HG03439 (cell line): ENCODE measurements around the gene ULK4.
A peak's percentile ranks its signal among the peaks of the same experiment; 100 is the strongest.
"Not testable (repeated sequence)": the region's sequence is repeated elsewhere in the genome, so short reads cannot be mapped to it uniquely, and the experiment has no call there.

Experiments
- ATAC-seq: cut with Tn5 transposase; IDR thresholded peaks from one replicate; pipeline ENCODE4 v1.9.1; 2021; ENCODE audit warnings: mild to moderate bottlenecking, moderate library complexity; ENCODE audit not compliant: unreplicated experiment

The ULK4 gene

DNA sequence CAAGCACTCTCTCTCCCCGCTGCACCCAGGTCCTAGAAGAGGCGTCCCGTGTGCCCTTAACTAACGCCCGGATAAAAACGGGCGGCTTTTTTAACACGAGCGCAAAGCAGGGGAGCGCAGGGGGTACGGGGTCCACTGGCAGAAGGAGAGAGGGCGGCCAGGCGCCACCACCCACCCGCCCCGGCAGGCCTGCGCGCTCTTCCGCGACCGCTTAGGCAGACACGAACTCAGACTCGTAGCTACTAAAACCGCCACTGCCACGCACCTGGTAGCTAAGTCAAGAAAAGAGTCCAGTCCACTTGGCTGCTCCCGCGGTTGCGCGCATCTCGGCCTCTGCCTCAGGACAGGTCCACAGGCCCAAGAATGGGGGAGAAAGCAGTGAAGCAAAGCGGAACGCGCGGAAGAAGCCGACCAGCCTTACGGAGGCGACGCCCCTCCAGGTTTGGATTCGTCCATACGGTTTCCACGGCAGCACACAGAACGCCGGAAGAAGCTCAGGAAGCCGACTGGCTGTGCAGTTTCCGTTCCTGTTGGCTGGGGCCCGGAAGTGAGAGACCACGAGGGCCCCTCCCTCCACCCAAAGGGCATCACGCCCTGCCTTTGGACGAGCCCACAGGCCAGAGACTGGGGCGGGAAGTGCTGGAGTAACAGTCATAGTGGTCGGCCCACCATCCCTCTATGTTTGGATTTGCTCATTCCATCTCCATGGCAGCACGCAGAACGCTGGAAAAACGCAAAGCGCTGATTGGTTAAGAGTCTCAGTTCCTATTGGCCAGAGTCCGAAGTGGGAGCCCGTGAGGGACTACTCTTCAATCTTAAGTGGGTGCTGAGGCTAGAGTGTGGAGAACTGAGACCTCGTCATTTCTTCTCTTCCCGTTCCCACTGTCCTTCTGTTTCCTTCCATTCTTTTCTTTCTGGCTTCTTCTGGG lies at the start of gene ULK4:
Gene ULK4 (minus strand): TSS at position 353 of the 929 bp plus-strand sequence. CDS start 7,344 bp downstream, outside the sequence.
- peak; percentile 94 for ATAC-seq

DNA sequence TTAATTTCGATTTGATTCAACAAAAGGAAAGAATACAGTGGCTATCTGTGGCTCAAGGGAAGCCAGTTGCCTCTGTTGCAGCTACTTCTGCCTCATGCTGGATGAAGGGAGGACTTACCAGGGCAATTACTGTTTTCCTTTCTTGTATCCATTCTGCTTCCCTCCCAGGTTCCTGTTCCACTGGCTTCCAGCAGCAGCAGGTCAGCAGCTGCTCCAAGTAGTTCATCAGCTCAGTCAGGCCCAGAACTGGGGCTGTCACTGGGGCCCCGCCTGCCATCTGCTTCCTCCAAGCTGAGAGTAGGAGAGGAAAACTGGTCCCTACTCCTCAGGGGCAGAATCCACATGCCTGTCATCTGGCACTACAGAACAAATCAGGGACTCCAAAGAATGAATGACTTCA lies 48.6 kb upstream of the ULK4 start:
- ATAC-seq: no peak

GRCh38 chr3:42009456-42009855 lies 47.6 kb upstream of the ULK4 start:
- no peak for ATAC-seq

GRCh38 chr3:42007785-42008184 lies 45.9 kb upstream of the ULK4 start:
- no peak for ATAC-seq

- no peak for ATAC-seq
These were observed 43.5 kb upstream of the ULK4 start for GRCh38 chr3:42005401-42005800.

GRCh38 chr3:42002790-42003189 lies 40.9 kb upstream of the ULK4 start:
- ATAC-seq: no peak

- ATAC-seq: no peak
These were observed 39.9 kb upstream of the ULK4 start for GRCh38 chr3:42001777-42002176.

- no peak for ATAC-seq
These were observed 38.0 kb upstream of the ULK4 start for GRCh38 chr3:41999909-42000308.

DNA sequence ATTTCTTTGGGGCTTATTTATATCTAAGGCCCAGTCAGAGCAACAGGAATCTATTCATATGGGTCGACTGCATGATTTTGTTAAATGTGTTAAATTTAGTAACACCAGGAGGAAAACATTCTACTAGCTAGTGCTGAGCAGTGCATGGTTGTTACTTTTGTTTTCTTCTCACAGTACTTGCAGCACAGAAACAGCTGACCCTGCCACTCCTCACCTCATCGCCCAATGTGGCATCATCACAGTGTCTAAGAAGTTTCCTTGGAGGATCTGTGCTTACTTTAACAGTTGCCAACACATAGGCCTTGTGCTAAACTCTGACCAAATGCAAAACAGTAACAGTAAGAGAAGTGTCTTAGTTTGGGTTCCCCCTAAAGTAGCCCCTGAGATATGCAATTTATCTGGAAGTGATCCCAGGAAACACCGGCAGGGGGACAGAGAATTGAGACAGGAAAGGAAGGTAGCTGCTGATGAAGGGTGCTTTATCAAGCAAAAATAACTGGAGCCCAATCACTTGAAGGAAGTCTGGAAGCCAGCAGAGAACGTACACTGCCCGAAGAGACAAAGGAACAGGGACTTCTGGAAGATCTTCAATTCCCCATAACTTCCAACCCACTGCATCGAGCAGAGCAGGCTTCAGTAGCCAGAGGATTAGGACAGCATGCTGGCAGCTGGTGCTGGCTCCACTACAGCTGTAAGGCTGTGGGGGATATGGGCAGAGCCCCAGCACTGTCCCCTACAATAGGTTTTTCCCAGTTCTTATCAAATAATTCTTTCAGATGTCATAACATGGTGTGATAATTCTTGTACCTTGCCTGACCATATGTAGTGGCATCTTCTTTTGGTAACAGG lies 36.0 kb upstream of the ULK4 start:
- no peak for ATAC-seq

DNA sequence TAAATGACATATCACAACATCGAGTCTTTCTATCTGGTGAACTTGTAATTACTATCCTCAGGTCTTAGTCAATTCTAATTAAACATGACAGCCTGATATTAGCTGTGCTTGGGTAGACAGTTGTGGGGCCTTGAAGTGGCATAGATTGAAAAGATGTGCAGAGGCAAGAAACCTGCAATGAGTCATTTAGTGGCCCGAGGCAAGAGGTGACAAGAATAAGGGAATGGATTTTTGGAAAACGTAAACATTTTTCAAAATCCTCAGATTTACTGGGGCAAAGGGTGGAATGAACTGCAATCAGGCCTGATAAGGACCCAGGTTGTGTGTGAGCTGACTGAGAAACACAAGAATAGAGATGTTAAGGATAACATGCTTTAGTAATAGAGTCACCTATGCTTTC lies 29.5 kb upstream of the ULK4 start:
- ATAC-seq: no peak

- ATAC-seq: no peak
These were observed 27.6 kb upstream of the ULK4 start for GRCh38 chr3:41989518-41989917.

- ATAC-seq: no peak
These were observed 25.7 kb upstream of the ULK4 start for GRCh38 chr3:41987627-41988026.

DNA sequence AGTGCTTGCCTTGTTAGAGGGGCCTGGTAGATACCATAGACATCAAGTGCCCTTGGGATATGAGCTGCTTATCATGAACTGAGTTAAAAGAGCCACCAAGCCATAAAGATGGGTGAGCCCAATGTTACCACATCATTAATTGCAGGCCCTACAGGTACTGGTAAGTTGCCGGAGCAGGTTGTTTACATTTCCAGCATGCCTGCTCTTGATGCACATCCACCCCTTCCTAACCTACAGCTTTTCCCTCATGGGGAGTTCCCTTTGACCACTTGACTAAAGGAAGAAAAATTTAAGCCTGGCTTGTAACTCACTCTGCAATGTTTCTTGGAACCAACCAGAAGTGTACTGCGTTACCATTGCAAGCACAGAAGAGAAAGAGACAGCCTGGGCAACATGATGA lies 24.7 kb upstream of the ULK4 start:
- ATAC-seq: no peak

- ATAC-seq: no peak
These were observed 23.1 kb upstream of the ULK4 start for GRCh38 chr3:41985018-41985417.

GRCh38 chr3:41983091-41983490 lies 21.2 kb upstream of the ULK4 start:
- ATAC-seq: not testable (repeated sequence)

DNA sequence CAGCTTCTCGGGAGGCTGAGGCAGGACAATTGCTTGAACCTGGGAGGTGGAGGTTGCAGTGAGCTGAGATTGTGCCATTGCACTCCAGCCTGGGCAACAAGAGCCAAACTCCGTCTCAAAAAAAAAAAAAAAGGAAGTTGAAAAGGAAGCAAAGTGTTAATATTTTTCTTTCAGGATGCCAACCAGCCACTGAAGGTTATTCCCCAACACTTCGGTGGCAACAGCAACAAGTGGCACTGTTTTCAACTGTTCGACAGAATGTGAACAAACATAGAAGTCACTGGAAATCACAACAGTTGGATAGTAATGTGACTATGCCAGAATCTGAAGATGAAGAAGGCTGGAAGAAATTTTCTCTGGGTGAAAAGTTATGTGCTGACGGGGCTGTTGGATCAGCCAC lies 15.5 kb upstream of the ULK4 start:
- ATAC-seq: not testable (repeated sequence)

DNA sequence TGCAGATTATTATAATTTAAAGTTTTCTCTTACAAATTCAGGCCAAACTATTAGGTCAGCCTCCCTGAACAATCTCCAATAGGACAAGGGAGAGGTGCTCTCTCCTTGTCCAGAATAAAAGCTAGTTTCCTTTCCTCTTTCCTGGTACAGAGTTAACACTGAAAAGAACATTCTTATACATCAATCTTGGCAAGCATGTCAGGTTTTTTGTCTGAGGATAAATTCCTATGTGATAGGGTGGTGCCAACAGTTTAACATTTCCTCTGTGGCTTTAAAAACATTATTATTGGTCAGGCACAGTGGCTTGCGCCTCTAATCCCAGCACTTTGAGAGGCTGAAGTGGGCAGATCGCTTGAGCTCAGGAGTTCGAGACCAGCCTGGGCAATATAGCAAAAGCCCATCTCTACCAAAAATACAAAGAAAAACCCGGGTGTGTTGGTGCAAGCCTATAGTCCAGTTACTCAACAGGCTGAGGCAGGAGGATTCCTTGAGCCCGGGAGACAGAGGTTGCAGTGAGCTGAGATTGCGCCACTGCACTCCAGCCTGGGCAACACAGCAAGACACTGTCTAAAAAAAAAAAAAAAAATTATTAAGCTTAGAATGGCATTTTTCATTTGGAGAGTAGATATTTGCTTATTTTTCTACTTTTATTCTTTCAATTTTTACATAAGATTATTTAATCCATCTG lies 13.7 kb upstream of the ULK4 start:
- ATAC-seq: no peak

DNA sequence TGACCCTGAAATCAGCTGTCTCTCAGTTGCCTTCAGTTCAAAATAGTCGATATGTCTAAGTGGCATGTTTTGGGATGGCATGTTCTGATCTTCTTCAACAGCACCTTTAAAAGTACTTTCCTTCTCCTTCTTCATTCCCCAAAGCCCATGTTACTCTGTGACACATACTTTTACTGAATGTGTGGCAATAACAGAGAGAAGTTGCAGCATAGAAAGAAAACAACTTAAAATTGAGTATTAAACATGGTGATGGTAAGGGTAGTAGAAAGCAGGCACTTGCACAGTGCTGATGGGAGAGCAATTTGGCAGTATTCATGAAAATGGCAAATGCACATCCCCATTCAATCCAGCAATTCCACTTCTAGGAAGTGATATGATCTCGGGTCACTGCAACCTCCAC lies 12.3 kb upstream of the ULK4 start:
- ATAC-seq: no peak

- ATAC-seq: no peak
These were observed 10.9 kb upstream of the ULK4 start for GRCh38 chr3:41972802-41973201.

GRCh38 chr3:41966206-41966605 lies 4.3 kb upstream of the ULK4 start:
- no peak for ATAC-seq

- no peak for ATAC-seq
These were observed 1.9 kb upstream of the ULK4 start for GRCh38 chr3:41963823-41964222.
